ENCODE measurements around the gene SLC13A2.

SLC13A2 gene

GRCh38 chr17:28470914-28471366 is 2.5 kb upstream of the SLC13A2 start:
- DNase-seq (ENCODE audit: low spot score), result no peak

- DNase-seq (ENCODE audit: low spot score), result no peak
Observed at GRCh38 chr17:28471531-28472342, 1.7 kb upstream of the SLC13A2 start.

GRCh38 chr17:28472871-28473497 is 460 bp upstream of the SLC13A2 start:
- no peak for DNase-seq (ENCODE audit: low spot score)

GRCh38 chr17:28474111-28474531 is 677 bp downstream of the SLC13A2 start:
- no peak for DNase-seq (ENCODE audit: low spot score)

- no peak for DNase-seq (ENCODE audit: low spot score)
Observed at GRCh38 chr17:28475151-28475900, 1.9 kb downstream of the SLC13A2 start.

- DNase-seq (ENCODE audit: low spot score), result no peak
Observed at GRCh38 chr17:28476076-28476865, 2.8 kb downstream of the SLC13A2 start.

- no peak for DNase-seq (ENCODE audit: low spot score)
Observed at GRCh38 chr17:28477928-28478327, 4.5 kb downstream of the SLC13A2 start.

- DNase-seq (ENCODE audit: low spot score), result no peak
Observed at GRCh38 chr17:28478712-28479615, 5.5 kb downstream of the SLC13A2 start.

GRCh38 chr17:28480278-28480677 is 6.8 kb downstream of the SLC13A2 start:
- no peak for DNase-seq (ENCODE audit: low spot score)

GRCh38 chr17:28480799-28481571 is 7.5 kb downstream of the SLC13A2 start:
- DNase-seq (ENCODE audit: low spot score), result no peak

GRCh38 chr17:28482551-28483199 is 9.2 kb downstream of the SLC13A2 start:
- no peak for DNase-seq (ENCODE audit: low spot score)

- no peak for DNase-seq (ENCODE audit: low spot score)
Observed at GRCh38 chr17:28484296-28484695, 10.9 kb downstream of the SLC13A2 start.

GRCh38 chr17:28485049-28485448 is 11.6 kb downstream of the SLC13A2 start:
- DNase-seq (ENCODE audit: low spot score), result no peak

- DNase-seq (ENCODE audit: low spot score), result no peak
Observed at GRCh38 chr17:28487881-28488532, 14.6 kb downstream of the SLC13A2 start.

GRCh38 chr17:28488533-28489276 is 15.3 kb downstream of the SLC13A2 start:
- DNase-seq (ENCODE audit: low spot score), result no peak

GRCh38 chr17:28491286-28491685 is 17.8 kb downstream of the SLC13A2 start:
- DNase-seq (ENCODE audit: low spot score), result no peak

GRCh38 chr17:28491860-28492259 is 18.4 kb downstream of the SLC13A2 start:
- no peak for DNase-seq (ENCODE audit: low spot score)

Measured in pons (tissue), 1 donor.